Adrenal gland (tissue), 12 donors: ENCODE measurements around the gene PTCH1. TPM values are rescaled to one million over a fixed set of nuclear protein-coding genes. Genes with fewer than 3 reads are reported as not detected.

Experiments
- DNase-seq, 7 donors: peaks; one replicate each; pipeline ENCODE4 v3.0.0-alpha.2; 2019 to 2020
- H3K27ac ChIP-seq, 5 donors: fragments of 200-600 bp; sonication (generic) in 4 of 5; 1 replicate in 3 of 5; 2 replicates in 2 of 5; pipeline versions ENCODE4 v1.5.1 to v1.8.0; 2016 to 2020; ENCODE audit warnings: mild to moderate bottlenecking in 1 of 5
- H3K27me3 ChIP-seq: fragments of 200-600 bp; 2 replicates; pipeline ENCODE4 v1.8.0; 2021
- H3K36me3 ChIP-seq, 2 donors: fragments of 200-600 bp; replicated peaks in 1 of 2; 1 replicate in 1 of 2; 2 replicates in 1 of 2; pipeline versions ENCODE4 v1.5.1 to v1.8.0; 2018 to 2022
- H3K4me1 ChIP-seq, 2 donors: fragments of 200-600 bp; replicated peaks in 1 of 2; 1 replicate in 1 of 2; 2 replicates in 1 of 2; pipeline versions ENCODE4 v1.5.1 to v1.8.0; 2018 to 2021
- H3K4me3 ChIP-seq, 4 donors: fragments of 200-600 bp; sonication (generic) in 3 of 4; one replicate each; pipeline ENCODE4 v1.5.1; 2016 to 2018
- H3K9me3 ChIP-seq, 3 donors: fragments of 200-600 bp; sonication (generic) in 1 of 3; replicated peaks in 1 of 3; 1 replicate in 2 of 3; 2 replicates in 1 of 3; pipeline versions ENCODE4 v1.5.1 to v1.8.0; 2016 to 2021
- CTCF ChIP-seq, 6 experiments: fragments of 450-650 bp in 4 of 6; fragments of 200-600 bp in 2 of 6; sonication (generic) in 1 of 6; IDR thresholded peaks; 1 replicate in 5 of 6; 2 replicates in 1 of 6; pipeline versions ENCODE4 v1.5.1 to v1.8.0; 2016 to 2021; ENCODE audit warnings: antibody characterized with exemption in 6 of 6, mild to moderate bottlenecking in 2 of 6, moderate library complexity in 1 of 6
- POLR2A ChIP-seq, 2 donors: fragments of 450-650 bp; IDR thresholded peaks; one replicate each; pipeline ENCODE4 v1.6.1; 2017; ENCODE audit warnings: antibody characterized with exemption in 2 of 2, mild to moderate bottlenecking in 2 of 2, moderate library complexity in 1 of 2
- WGBS, 4 donors: extraction: QIAGEN DNeasy Blood & Tissue Kit in 2 of 4; methylation state at CpG; one replicate each; pipeline versions ENCODE4 v1.1.5 to v1.1.7; 2013 to 2017; 5-methylcytosine and 5-hydroxymethylcytosine counted together
- intact Hi-C, 2 donors: fragments of 100-400 bp; cut with DNase I; formaldehyde crosslinking; loops; one replicate each; pipeline versions ENCODE4 v1.14.1 to v1.15.0; 2022 to 2023
- polyA plus RNA-seq, 3 donors: library from polyadenylated mRNA; stranded (reverse); fragments of 200-250 nt in 2 of 3; fragments of 350-450 nt in 1 of 3; fragmentation: Illumina TruSeq in 1 of 3; extraction: RNeasy Lipid Tissue Mini Kit (QIAGEN cat#74804) in 1 of 3; gene quantifications; one replicate each; pipeline ENCODE4 v1.2.3, GENCODE V29; 2013 to 2014
- total RNA-seq, 9 donors: library from RNA; depleted of rRNA in 4 of 9; stranded (reverse); fragments of >200 nt in 4 of 9; fragments of 120-200 nt in 1 of 9; fragmentation: NEBNext Ultra II Directional in 1 of 9; extraction: Animal tissue kit (Norgen Biotek cat#: 25700) in 1 of 9; gene quantifications; one replicate each; pipeline versions ENCODE4 v1.1.0 to v1.2.4, GENCODE V29; 2013 to 2023
- donor health status: healthy with polysubstance abuse.
- donor health status: Bipolar disorder and iron deficiency.
- donor health status: DM: yes; HTN: yes; CAD: no.
- donor health status: DM: no; HTN: no; CAD: no.
- donor health status: DM: no; HTN: no; CAD: no.
- donor health status: DM: yes; HTN: yes; CAD: no.

Gene PTCH1
- total and polyA plus RNA-seq, 12 donors = 2.5 to 29.8 (median 9.7) TPM

- DNase-seq = no peak
Measured at GRCh38 chr9:95451065-95451426, 65.7 kb downstream of the PTCH1 start.

GRCh38 chr9:95450171-95451064 lies 66.4 kb downstream of the PTCH1 start:
- Histone ChIP-seq H3K27me3 (no peaks in the 10 kb centered on the region), H3K9me3 (no peaks in the 10 kb centered on the region), H3K4me3 (no peak overlapping the region), H3K27ac (no peak overlapping the region), H3K36me3 (peaks cover 0 to 35% of the 10 kb centered on the region in 2 donors), H3K4me1 (no peaks in the 10 kb centered on the region)
- TF ChIP-seq CTCF (IDR thresholded peaks at IDR 0.05) = no peak
- no peak for DNase-seq
- intact Hi-C loops = no loop called here
- 87 to 91% (median 89%) methylated on average over 11 of the region's 11 CpGs for whole genome bisulfite sequencing, 4 donors

More at GRCh38 chr9:95451065-95451426, 65.7 kb downstream of the PTCH1 start:
- no peaks in the 10 kb centered on the region for H3K4me1 ChIP-seq
- no peaks in the 10 kb centered on the region for H3K27me3 ChIP-seq
- no peak for TF ChIP-seq POLR2A (IDR thresholded peaks at IDR 0.05)
- no peak for TF ChIP-seq CTCF (IDR thresholded peaks at IDR 0.05)
- no peak overlapping the region for H3K4me3 ChIP-seq
- 80 to 91% (median 88%) methylated on average over 2 of the region's 2 CpGs for WGBS, 4 donors
- intact Hi-C loops = no loop called here
- peaks cover 0 to 42% of the 10 kb centered on the region in 2 donors for H3K36me3 ChIP-seq
- no peak overlapping the region for H3K27ac ChIP-seq
- no peaks in the 10 kb centered on the region for H3K9me3 ChIP-seq

GRCh38 chr9:95449016-95449415 lies 67.8 kb downstream of the PTCH1 start:
- intact Hi-C loops = no loop called here

More at GRCh38 chr9:95449016-95449415, 67.8 kb downstream of the PTCH1 start:
- 90 to 93% (median 92%) methylated on average over 14 to 22 of the region's 22 CpGs for WGBS, 4 donors
- H3K9me3 ChIP-seq = no peaks in the 10 kb centered on the region
- no peaks in the 10 kb centered on the region for H3K4me1 ChIP-seq
- no peak overlapping the region for H3K27ac ChIP-seq
- no peak for TF ChIP-seq POLR2A (IDR thresholded peaks at IDR 0.05)
- TF ChIP-seq CTCF (IDR thresholded peaks at IDR 0.05) = no peak
- no peak overlapping the region for H3K4me3 ChIP-seq
- H3K27me3 ChIP-seq = no peaks in the 10 kb centered on the region
- peaks cover 0 to 38% of the 10 kb centered on the region in 2 donors for H3K36me3 ChIP-seq
- no peak for DNase-seq
